PC-3 (cell line): ENCODE results near the gene PFN3. TPM values are rescaled to one million over a fixed set of nuclear protein-coding genes. Genes with fewer than 3 reads are reported as not detected.

Experiments used
- ATAC-seq: fragments of 200-7000 bp; cut with Tn5 transposase; 2 replicates; pipeline ENCODE4 v1.9.1; 2020; ENCODE audit warnings: mild to moderate bottlenecking, moderate library complexity
- BruUV-seq: library from RNA; stranded (reverse); fragments of 400-500 nt; replicated peaks from 2 replicates; lab custom pipeline; 2021; lab: Mats Ljungman, UMichigan
- CTCF ChIA-PET: fragments of 300-600 bp; sonication (Branson Sonifier 250); formaldehyde crosslinking; loops from one replicate; lab custom pipeline; 2022; ENCODE audit warnings: antibody characterized with exemption; lab: Charles Lee
- POLR2A ChIA-PET: fragments of 300-600 bp; sonication (Branson Sonifier 250); formaldehyde crosslinking; loops from one replicate; lab custom pipeline; 2022; ENCODE audit warnings: antibody characterized with exemption; ENCODE audit not compliant: unreplicated experiment; lab: Charles Lee
- DNase-seq: peaks from one replicate; pipeline ENCODE4 v3.0.0-alpha.2; 2015
- H2AFZ ChIP-seq: fragments of 300-600 bp; sonication (generic); 2 replicates; pipeline ENCODE4 v1.6.0; 2016; ENCODE audit warnings: antibody characterized with exemption, low read length
- H3F3A ChIP-seq: fragments of 300-600 bp; sonication (generic); one replicate; pipeline ENCODE4 v1.6.0; 2017; ENCODE audit warnings: antibody characterized with exemption, low read length, control low read depth, mild to moderate bottlenecking; ENCODE audit not compliant: unreplicated experiment
- H3K27ac ChIP-seq: fragments of 300-600 bp; sonication (generic); 2 replicates; pipeline ENCODE4 v1.5.1; 2016; ENCODE audit warnings: mild to moderate bottlenecking, low read length
- H3K27me3 ChIP-seq: fragments of 300-600 bp; sonication (generic); 2 replicates; pipeline ENCODE4 v1.6.1; 2016; ENCODE audit warnings: low read length, mixed read lengths
- H3K36me3 ChIP-seq: fragments of 300-600 bp; sonication (generic); 2 replicates; pipeline ENCODE4 v1.6.1; 2016; ENCODE audit warnings: low read depth, mixed run types, low read length, mixed read lengths
- H3K4me1 ChIP-seq: fragments of 300-600 bp; sonication (generic); 2 replicates; pipeline ENCODE4 v1.5.1; 2016; ENCODE audit warnings: low read length; ENCODE audit not compliant: insufficient read depth
- H3K4me2 ChIP-seq: fragments of 300-600 bp; sonication (generic); 2 replicates; pipeline ENCODE4 v1.6.0; 2016; ENCODE audit warnings: low read length
- H3K4me3 ChIP-seq: fragments of 300-600 bp; sonication (generic); 2 replicates; pipeline ENCODE4 v1.5.1; 2016; ENCODE audit warnings: mild to moderate bottlenecking, low read length, mixed read lengths
- H3K79me2 ChIP-seq: fragments of 300-600 bp; sonication (generic); 2 replicates; pipeline ENCODE4 v1.6.1; 2017; ENCODE audit warnings: low read length, mixed read lengths
- H3K9ac ChIP-seq: fragments of 300-600 bp; sonication (generic); 2 replicates; pipeline ENCODE4 v1.6.0; 2016; ENCODE audit warnings: mild to moderate bottlenecking, low read length
- H3K9me2 ChIP-seq: fragments of 300-600 bp; sonication (generic); replicated peaks from 2 replicates; pipeline ENCODE4 v1.6.1; 2016; ENCODE audit warnings: mixed run types, low read length, mixed read lengths
- H3K9me3 ChIP-seq: fragments of 300-600 bp; sonication (generic); 2 replicates; pipeline ENCODE4 v1.6.1; 2016; ENCODE audit warnings: low read length, mixed read lengths
- H4K20me1 ChIP-seq: fragments of 300-600 bp; sonication (generic); 2 replicates; pipeline ENCODE4 v1.6.1; 2016; ENCODE audit warnings: low read length, mixed read lengths
- CTCF ChIP-seq: fragments of 300-600 bp; sonication (generic); conservative IDR thresholded peaks from 2 replicates; pipeline ENCODE4 v1.5.1; 2017; ENCODE audit warnings: antibody characterized with exemption, low read depth, mild to moderate bottlenecking, low read length
- EZH2 ChIP-seq: fragments of 300-600 bp; sonication (generic); IDR thresholded peaks from one replicate; pipeline ENCODE4 v1.6.1; 2017; ENCODE audit warnings: antibody characterized with exemption, mild to moderate bottlenecking, low read length; ENCODE audit not compliant: unreplicated experiment
- EZH2phosphoT487 ChIP-seq: fragments of 300-600 bp; sonication (generic); IDR thresholded peaks from 2 replicates; pipeline ENCODE4 v1.6.1; 2018; ENCODE audit warnings: mild to moderate bottlenecking, antibody characterized with exemption, low read length, borderline replicate concordance
- intact Hi-C: fragments of 100-400 bp; cut with micrococcal nuclease; formaldehyde crosslinking; loops from 2 replicates; pipeline ENCODE4 v1.9.0; 2023
- total RNA-seq: library from RNA; depleted of rRNA; stranded (reverse); fragments of >200 nt; gene quantifications from 2 replicates; pipeline ENCODE4 v1.2.3, GENCODE V29; 2014

The PFN3 gene
- total RNA-seq, 1 experiment from 2014 or later = not detected

DNA sequence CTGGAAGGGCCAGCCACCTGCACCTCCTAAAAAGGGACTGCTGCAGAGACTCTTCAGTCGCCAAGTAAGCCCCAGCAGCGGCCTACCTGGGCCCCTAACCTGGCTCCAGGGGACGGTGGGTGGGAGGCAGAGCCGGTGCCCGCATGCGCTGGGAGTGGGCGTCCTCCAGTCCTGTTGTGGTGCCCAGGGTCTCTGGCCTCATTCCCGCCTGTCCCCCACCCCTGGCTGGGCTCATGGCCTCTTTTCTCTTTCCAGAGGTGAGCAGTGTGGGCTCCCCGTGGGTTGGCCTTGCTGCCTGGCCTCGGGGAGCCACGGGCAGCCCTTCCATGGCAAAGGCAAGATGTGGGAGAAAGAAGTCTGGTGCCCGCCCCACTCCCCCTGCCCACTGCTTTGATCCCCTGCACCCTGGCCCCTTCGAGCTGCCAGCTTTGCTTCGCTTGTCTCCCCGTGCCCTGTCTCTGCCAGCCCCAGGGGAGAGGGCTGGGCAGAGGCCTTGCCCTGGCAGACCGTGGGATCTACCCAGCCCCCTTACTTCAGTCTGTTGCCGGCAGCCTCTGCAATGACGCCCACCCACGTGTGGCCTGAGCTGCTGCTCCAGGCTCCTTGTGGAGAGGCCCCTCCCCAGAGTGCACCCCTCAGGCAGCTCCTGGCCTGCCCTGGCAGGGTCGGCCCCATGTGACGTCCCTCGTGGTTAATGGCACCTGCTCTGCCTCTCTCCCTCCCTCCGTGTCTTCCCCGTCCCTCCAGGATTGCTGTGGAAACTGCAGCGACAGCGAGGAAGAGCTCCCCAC, 40.7 kb upstream of the PFN3 start:
- Histone ChIP-seq H4K20me1 (no peaks in the 10 kb centered on the region), H3F3A (peaks cover 4% of the 10 kb centered on the region), H3K9me3 (no peaks in the 10 kb centered on the region), H3K4me2 (no peak overlapping the region), H3K9me2 (no peaks in the 10 kb centered on the region), H3K4me3 (no peak overlapping the region), H3K27me3 (no peaks in the 10 kb centered on the region), H3K79me2 (peaks cover 25% of the 10 kb centered on the region), H3K27ac (no peak overlapping the region), H3K9ac (no peak overlapping the region), H3K36me3 (peaks cover 20% of the 10 kb centered on the region), H3K4me1 (peaks cover 6% of the 10 kb centered on the region), H2AFZ (no peak overlapping the region)
- DNase-seq (no peak), ATAC-seq (no peak)
- intact Hi-C loops = no loop called here
- ChIA-PET CTCF (interaction anchor here (0.6 kb wide), 1 partner anchor 123 kb away, joined by 3 read pairs; no protein-coding TSS in a partner anchor), POLR2A (interaction anchor here (0.6 kb wide), 1 partner anchor 15 kb away, joined by 12 read pairs; the partner anchor contains the start of gene GRK6)
- BruUV-seq = no TSS peak
- TF ChIP-seq CTCF = no peak
- no peak for TF ChIP-seq EZH2phosphoT487
- TF ChIP-seq EZH2 = no peak

GRCh38 chr5:177440211-177440989, 39.9 kb upstream of the PFN3 start:
- peaks cover 17% of the 10 kb centered on the region for H3K79me2 ChIP-seq
- no peak overlapping the region for H3K27ac ChIP-seq
- TF ChIP-seq CTCF (no peak), EZH2phosphoT487 (no peak), EZH2 (no peak)
- H3K9ac ChIP-seq = no peak overlapping the region
- no peaks in the 10 kb centered on the region for H4K20me1 ChIP-seq
- no TSS peak for BruUV-seq
- H2AFZ ChIP-seq = no peak overlapping the region
- no peak for DNase-seq
- POLR2A ChIA-PET = no interaction called here
- CTCF ChIA-PET = interaction anchor here (0.6 to 1.1 kb wide), 2 partner anchors 36 to 122 kb away, joined by 3 read pairs; no protein-coding TSS in a partner anchor
- peaks cover 4% of the 10 kb centered on the region for H3F3A ChIP-seq
- no peaks in the 10 kb centered on the region for H3K27me3 ChIP-seq
- H3K36me3 ChIP-seq = peaks cover 20% of the 10 kb centered on the region
- H3K4me3 ChIP-seq = no peak overlapping the region
- H3K4me2 ChIP-seq = no peak overlapping the region
- H3K4me1 ChIP-seq = no peaks in the 10 kb centered on the region
- no peaks in the 10 kb centered on the region for H3K9me2 ChIP-seq
- intact Hi-C loops = no loop called here
- H3K9me3 ChIP-seq = no peaks in the 10 kb centered on the region
- no peak for ATAC-seq
